ENCODE measurements around the gene IER3. TPM values are rescaled to one million over a fixed set of nuclear protein-coding genes. Genes with fewer than 3 reads are reported as not detected.

Gene IER3
- polyA plus RNA-seq, 2 of the 4 experiments (the other 2 are of a cell fraction) = 104 to 202 TPM

DNA sequence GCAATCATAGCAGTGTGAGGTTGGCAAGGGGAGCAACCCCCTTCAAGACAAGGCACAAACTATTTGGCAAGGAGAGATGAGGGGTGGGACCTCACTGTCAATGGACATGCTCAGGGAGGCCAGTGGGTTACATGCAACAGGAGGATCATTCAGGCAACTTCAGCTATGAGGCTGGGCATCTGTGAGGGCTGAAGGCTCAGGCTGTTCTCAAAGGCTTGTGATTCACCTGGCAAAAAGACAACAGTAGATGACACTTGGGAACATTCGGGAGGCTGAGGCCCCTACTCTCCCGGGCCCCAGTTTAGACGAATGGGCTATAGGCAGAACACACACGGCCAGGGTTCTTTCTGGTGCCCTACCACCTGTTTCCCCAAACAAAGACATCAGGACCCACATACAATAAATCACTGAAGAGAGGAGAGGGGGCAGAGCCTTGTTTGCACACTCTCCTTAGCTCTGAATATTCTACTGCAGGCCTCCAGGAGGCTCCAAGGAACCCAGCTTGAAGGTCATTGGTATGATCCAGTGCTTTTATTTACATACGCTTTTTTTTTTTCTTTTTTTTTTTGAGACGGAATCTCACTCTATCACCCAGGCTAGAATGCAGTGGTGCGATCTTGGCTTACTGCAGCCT is 16.3 kb downstream of the IER3 start:
- 51% methylated on average over 7 of the region's 7 CpGs for WGBS (ENCODE audit: missing lambda C conversion rate)
- peak; percentile 56 to 63; a peak in 5 of 6 replicates for ATAC-seq
- FAIRE-seq = no peak

DNA sequence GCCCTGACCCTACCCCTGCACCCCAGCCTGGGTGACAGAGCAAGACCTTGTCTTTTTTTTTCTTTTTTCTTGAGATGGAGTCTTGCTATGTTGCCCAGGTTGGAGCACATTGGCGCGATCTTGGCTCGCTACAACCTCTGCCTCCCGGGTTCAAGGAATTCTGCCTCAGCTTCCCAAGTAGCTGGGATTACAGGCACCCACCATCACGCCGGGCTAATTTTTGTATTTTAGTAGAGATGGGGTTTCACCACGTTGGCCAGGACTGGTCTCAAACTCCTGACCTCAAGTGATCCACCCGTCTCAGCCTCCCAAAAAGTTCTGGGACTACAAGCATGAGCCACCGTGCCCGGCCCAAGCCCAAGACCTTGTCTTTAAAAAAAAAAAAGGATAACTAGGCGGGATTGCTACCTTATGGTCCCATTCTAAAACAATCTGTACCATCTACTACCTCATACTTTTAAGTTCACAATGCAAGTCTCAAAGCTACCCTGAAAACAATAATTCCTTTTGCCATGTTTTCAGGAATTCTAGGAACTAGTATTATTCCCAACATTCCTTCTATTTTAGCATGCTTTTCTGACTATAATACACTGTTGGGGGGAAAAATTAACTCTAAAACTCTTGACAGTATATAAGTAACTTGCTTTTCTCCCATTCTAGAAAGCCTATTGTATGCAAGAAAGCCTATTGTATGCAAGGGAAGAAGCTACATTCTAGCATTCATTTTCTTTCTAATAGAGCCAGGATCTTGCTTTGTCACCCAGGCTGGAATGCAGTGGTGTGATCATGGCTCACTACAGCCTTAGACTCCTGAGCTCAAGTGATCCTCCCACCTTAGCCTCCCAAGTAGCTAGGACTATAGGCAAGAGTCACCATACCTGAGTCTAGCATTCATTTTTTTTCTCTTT is 17.6 kb downstream of the IER3 start:
- H3K4me2 ChIP-seq = no peak overlapping the region
- ChIA-PET POLR2A (interaction anchor here (0.6 to 1.3 kb wide), 6 partner anchors 10 to 205 kb away, joined by 3 to 6 read pairs (median 3); partner anchors contain the start of genes FLOT1 and SFTA2), CTCF (interaction anchor here (0.6 to 18.8 kb wide), 10 partner anchors 9 to 1163 kb away, joined by 3 to 539 read pairs (median 6); partner anchors contain the start of genes DHX16 and MDC1)
- peak in 1 of 2 experiments; percentile 2; a peak in 1 of 6 replicates for ATAC-seq
- H3K9me3 ChIP-seq = no peaks in the 10 kb centered on the region
- no peak for FAIRE-seq
- TF ChIP-seq RFX5 (IDR thresholded peaks at IDR 0.05) (no peak), PHF8 (IDR thresholded peaks at IDR 0.05; ENCODE audit: borderline replicate concordance, low read depth) (no peak), KDM1A (IDR thresholded peaks at IDR 0.05; ENCODE audit: low read depth) (no peak), SMC3 (IDR thresholded peaks at IDR 0.05) (no peak), TP53 (CRISPR knock-in tag; IDR thresholded peaks at IDR 0.05) (no peak), CHD2 (IDR thresholded peaks at IDR 0.05; ENCODE audit: low read length, partially characterized antibody) (no peak), RAD21 (conservative IDR thresholded peaks at IDR 0.05 in 1 of 2, IDR thresholded peaks at IDR 0.05 in 1 of 2) (no peak), HDAC2 (IDR thresholded peaks at IDR 0.05) (no peak), POLR2AphosphoS2 (conservative IDR thresholded peaks at IDR 0.05; ENCODE audit: low read length) (no peak; the same call in 1 of the 2 replicates), JUN (IDR thresholded peaks at IDR 0.05) (no peak), HOXB13 (CRISPR knock-in tag; IDR thresholded peaks at IDR 0.05; ENCODE audit: low read depth) (no peak), CEBPB (IDR thresholded peaks at IDR 0.05) (no peak), JUNB (IDR thresholded peaks at IDR 0.05) (no peak), HOXA7 (CRISPR knock-in tag; IDR thresholded peaks at IDR 0.05) (no peak), CBX2 (IDR thresholded peaks at IDR 0.05; ENCODE audit: borderline replicate concordance, low read depth) (no peak)
- TF ChIP-seq, protein P1, sequence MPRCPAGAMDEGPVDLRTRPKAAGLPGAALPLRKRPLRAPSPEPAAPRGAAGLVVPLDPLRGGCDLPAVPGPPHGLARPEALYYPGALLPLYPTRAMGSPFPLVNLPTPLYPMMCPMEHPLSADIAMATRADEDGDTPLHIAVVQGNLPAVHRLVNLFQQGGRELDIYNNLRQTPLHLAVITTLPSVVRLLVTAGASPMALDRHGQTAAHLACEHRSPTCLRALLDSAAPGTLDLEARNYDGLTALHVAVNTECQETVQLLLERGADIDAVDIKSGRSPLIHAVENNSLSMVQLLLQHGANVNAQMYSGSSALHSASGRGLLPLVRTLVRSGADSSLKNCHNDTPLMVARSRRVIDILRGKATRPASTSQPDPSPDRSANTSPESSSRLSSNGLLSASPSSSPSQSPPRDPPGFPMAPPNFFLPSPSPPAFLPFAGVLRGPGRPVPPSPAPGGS (IDR thresholded peaks at IDR 0.05) = no peak
- TF ChIP-seq, protein P2, sequence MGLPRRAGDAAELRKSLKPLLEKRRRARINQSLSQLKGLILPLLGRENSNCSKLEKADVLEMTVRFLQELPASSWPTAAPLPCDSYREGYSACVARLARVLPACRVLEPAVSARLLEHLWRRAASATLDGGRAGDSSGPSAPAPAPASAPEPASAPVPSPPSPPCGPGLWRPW (IDR thresholded peaks at IDR 0.05) = no peak
- TF ChIP-seq, protein P3, sequence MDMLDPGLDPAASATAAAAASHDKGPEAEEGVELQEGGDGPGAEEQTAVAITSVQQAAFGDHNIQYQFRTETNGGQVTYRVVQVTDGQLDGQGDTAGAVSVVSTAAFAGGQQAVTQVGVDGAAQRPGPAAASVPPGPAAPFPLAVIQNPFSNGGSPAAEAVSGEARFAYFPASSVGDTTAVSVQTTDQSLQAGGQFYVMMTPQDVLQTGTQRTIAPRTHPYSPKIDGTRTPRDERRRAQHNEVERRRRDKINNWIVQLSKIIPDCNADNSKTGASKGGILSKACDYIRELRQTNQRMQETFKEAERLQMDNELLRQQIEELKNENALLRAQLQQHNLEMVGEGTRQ (IDR thresholded peaks at IDR 0.05) = no peak
- H3K27ac ChIP-seq = peak overlapping the region; percentile 1 to 64; a peak in 2 of 6 replicates
- peaks cover 54% of the 10 kb centered on the region for H3K4me1 ChIP-seq
- DNase-seq (ENCODE audit: low read depth in 1 of 2, low spot score in 1 of 2) = no peak
- no peak overlapping the region for H3K4me3 ChIP-seq
- WGBS (ENCODE audit: missing lambda C conversion rate) = 91% methylated on average over 11 of the region's 11 CpGs

More for the DNA sequence above, 16.3 kb downstream of the IER3 start:
- no peak overlapping the region for H3K4me2 ChIP-seq
- H3K27ac ChIP-seq = peak overlapping the region; percentile 1 to 64; a peak in 3 of 6 replicates
- H3K4me3 ChIP-seq = no peak overlapping the region
- peak in 1 of 2 experiments; percentile 56 for DNase-seq (ENCODE audit: low read depth in 1 of 2, low spot score in 1 of 2)
- H3K9me3 ChIP-seq = no peaks in the 10 kb centered on the region
- ChIA-PET POLR2A (interaction anchor here (0.6 to 1.7 kb wide), 6 partner anchors 10 to 357 kb away, joined by 3 to 8 read pairs (median 4); partner anchors contain the start of genes DDR1, FLOT1 and IER3), CTCF (interaction anchor here (0.6 to 18.8 kb wide), 17 partner anchors 13 to 411 kb away, joined by 3 to 539 read pairs (median 4); partner anchors contain the start of genes DDR1, DHX16, FLOT1 and PSORS1C2)
- TF ChIP-seq CEBPB (IDR thresholded peaks at IDR 0.05) (no peak), HOXB5 (CRISPR knock-in tag; IDR thresholded peaks at IDR 0.05) (no peak), PHF8 (IDR thresholded peaks at IDR 0.05; ENCODE audit: borderline replicate concordance, low read depth) (no peak), RAD21 (conservative IDR thresholded peaks at IDR 0.05 in 1 of 2, IDR thresholded peaks at IDR 0.05 in 1 of 2) (peak; percentile 17 to 39; a peak in 3 of 5 replicates), E2F6 (IDR thresholded peaks at IDR 0.05; ENCODE audit: borderline replicate concordance, low read depth) (no peak), SMC3 (IDR thresholded peaks at IDR 0.05) (peak; percentile 24; the same call in 1 of the 3 replicates), CHD4 (IDR thresholded peaks at IDR 0.05; ENCODE audit: borderline replicate concordance) (no peak)
- H3K4me1 ChIP-seq = peaks cover 56% of the 10 kb centered on the region
